Panc1 (cell line): Measurements from ENCODE around the gene DCANP1. TPM values are rescaled to one million over a fixed set of nuclear protein-coding genes. Genes with fewer than 3 reads are reported as not detected.

Experiments
- ATAC-seq: fragments of 200-7000 bp; cut with Tn5 transposase; 2 replicates; pipeline ENCODE4 v1.9.1; 2020; ENCODE audit warnings: mild to moderate bottlenecking, moderate library complexity
- BruUV-seq: library from RNA; stranded (reverse); fragments of 400-500 nt; replicated peaks from 2 replicates; lab custom pipeline; 2021; lab: Mats Ljungman, UMichigan
- CTCF ChIA-PET: fragments of 300-600 bp; sonication (Branson Sonifier 250); formaldehyde crosslinking; loops from one replicate; lab custom pipeline; 2022; ENCODE audit warnings: antibody characterized with exemption; lab: Charles Lee
- POLR2A ChIA-PET: fragments of 300-600 bp; sonication (Branson Sonifier 250); formaldehyde crosslinking; loops from one replicate; lab custom pipeline; 2022; ENCODE audit warnings: antibody characterized with exemption; lab: Charles Lee
- DNase-seq: peaks from one replicate; pipeline ENCODE4 v3.0.0-alpha.2; 2010; ENCODE audit warnings: low read depth, low spot score
- H3K27ac ChIP-seq: 2 replicates; pipeline ENCODE4 v1.5.1; 2011; ENCODE audit warnings: mild to moderate bottlenecking, low read length, inconsistent platforms
- H3K27me3 ChIP-seq: fragments of 200-500 bp; sonication (Bioruptor generic); 2 replicates; pipeline ENCODE4 v1.6.0; 2014; ENCODE audit warnings: low read length, inconsistent platforms; ENCODE audit not compliant: control insufficient read depth, insufficient read depth
- H3K36me3 ChIP-seq: fragments of 200-500 bp; sonication (Bioruptor generic); 2 replicates; pipeline ENCODE4 v1.5.1; 2014; ENCODE audit warnings: inconsistent platforms, mild to moderate bottlenecking, low read length, moderate library complexity; ENCODE audit not compliant: control insufficient read depth, insufficient read depth
- H3K4me1 ChIP-seq: 2 replicates; pipeline ENCODE4 v1.5.1; 2011; ENCODE audit warnings: inconsistent platforms, mild to moderate bottlenecking, low read length, moderate library complexity; ENCODE audit not compliant: control insufficient read depth, insufficient read depth
- H3K4me3 ChIP-seq, 2 experiments: 2 replicates each; pipeline ENCODE4 v1.5.1; 2011 to 2012; ENCODE audit warnings: low read depth in 2 of 2, low read length in 2 of 2, mild to moderate bottlenecking in 2 of 2, inconsistent platforms in 1 of 2, moderate library complexity in 1 of 2
- H3K9me3 ChIP-seq: fragments of 200-500 bp; sonication (Bioruptor generic); 2 replicates; pipeline ENCODE4 v1.5.1; 2014; ENCODE audit warnings: low read depth, mild to moderate bottlenecking, inconsistent platforms, low read length, moderate library complexity; ENCODE audit not compliant: control insufficient read depth, insufficient read depth
- POLR2AphosphoS5 ChIP-seq: IDR thresholded peaks from 2 replicates; pipeline ENCODE4 v1.6.1; 2012; ENCODE audit warnings: mild to moderate bottlenecking, low read depth, low read length, moderate library complexity
- SIN3A ChIP-seq: IDR thresholded peaks from 2 replicates; pipeline ENCODE4 v1.6.1; 2012; ENCODE audit warnings: low read depth, mild to moderate bottlenecking, low read length, moderate library complexity, borderline replicate concordance; ENCODE audit not compliant: insufficient read depth
- TCF7L2 ChIP-seq: IDR thresholded peaks from 2 replicates; pipeline ENCODE4 v1.6.1; 2011; ENCODE audit warnings: mild to moderate bottlenecking, low read depth, low read length, inconsistent platforms
- in situ Hi-C: cut with HindIII; loops from 2 replicates; pipeline ENCODE4 v1.10.0; 2016; ENCODE audit warnings: low sequenced_read_pairs, low pct_unique_long_range_greater_than_20kb
- intact Hi-C: fragments of 100-400 bp; cut with micrococcal nuclease; formaldehyde crosslinking; loops from one replicate; pipeline ENCODE4 v1.10.0; 2022; ENCODE audit not compliant: unreplicated experiment
- total RNA-seq: library from RNA; stranded (reverse); gene quantifications from one replicate; pipeline ENCODE4 v1.2.1, GENCODE V29; 2021; ENCODE audit not compliant: unreplicated experiment
- TF ChIP-seq, protein P1 (sequence below), 2 experiments: IDR thresholded peaks; 2 replicates each; pipeline ENCODE4 v1.6.1; 2011 to 2012; ENCODE audit warnings: low read depth in 2 of 2, control low read depth in 1 of 2, low read length in 1 of 2, mild to moderate bottlenecking in 1 of 2, moderate library complexity in 1 of 2; ENCODE audit not compliant: insufficient read depth in 1 of 2
- TF ChIP-seq, protein P2 (sequence below): fragments of 450-650 bp; IDR thresholded peaks from 2 replicates; pipeline ENCODE4 v1.5.1; 2017; ENCODE audit warnings: mild to moderate bottlenecking

DCANP1 gene
- total RNA-seq, 1 experiment from 2014 or later: not detected

DNA sequence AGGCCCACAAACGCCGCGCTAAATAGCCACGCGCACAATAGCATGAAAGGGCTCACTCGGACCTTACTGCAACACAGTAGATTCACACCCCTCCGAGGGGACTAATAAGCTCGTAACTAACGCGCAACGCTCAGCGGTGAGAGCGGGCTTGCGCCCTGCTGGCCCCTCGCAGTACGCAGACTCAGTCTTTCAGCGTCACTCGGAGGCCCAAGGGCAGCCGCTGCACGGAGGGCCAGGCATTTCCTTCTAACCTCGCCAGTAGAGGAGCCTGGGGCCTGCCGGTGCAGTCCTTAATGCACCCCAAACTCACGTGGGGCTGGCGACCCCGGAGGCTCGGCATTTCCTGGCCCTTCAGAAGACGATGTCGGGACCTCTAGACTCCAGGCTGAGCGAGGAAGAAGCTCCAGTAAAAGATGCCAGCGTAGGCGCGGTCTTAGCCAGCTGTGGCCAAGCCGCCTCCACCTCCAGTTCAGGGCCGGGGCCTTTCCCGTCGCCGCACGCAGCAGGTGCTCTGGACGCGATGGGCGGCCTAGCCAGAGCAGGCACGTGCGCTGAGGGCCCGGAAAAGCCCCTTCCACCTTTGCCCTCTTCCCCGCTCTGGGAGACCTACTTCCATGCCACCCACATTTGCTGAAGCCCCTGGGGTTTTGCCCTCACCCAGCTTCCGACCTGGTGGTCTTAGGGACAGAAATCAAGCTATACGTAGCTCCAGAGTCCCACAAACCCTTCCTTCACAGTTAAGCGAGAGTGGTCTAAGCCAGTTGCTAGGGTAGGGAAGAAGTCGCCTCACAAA lies 43.3 kb upstream of the DCANP1 start:
- no peaks in the 10 kb centered on the region for H3K4me1 ChIP-seq
- no peak for ATAC-seq
- no peak overlapping the region for H3K27ac ChIP-seq
- BruUV-seq: no TSS peak
- DNase-seq: no peak
- TF ChIP-seq, protein P1, sequence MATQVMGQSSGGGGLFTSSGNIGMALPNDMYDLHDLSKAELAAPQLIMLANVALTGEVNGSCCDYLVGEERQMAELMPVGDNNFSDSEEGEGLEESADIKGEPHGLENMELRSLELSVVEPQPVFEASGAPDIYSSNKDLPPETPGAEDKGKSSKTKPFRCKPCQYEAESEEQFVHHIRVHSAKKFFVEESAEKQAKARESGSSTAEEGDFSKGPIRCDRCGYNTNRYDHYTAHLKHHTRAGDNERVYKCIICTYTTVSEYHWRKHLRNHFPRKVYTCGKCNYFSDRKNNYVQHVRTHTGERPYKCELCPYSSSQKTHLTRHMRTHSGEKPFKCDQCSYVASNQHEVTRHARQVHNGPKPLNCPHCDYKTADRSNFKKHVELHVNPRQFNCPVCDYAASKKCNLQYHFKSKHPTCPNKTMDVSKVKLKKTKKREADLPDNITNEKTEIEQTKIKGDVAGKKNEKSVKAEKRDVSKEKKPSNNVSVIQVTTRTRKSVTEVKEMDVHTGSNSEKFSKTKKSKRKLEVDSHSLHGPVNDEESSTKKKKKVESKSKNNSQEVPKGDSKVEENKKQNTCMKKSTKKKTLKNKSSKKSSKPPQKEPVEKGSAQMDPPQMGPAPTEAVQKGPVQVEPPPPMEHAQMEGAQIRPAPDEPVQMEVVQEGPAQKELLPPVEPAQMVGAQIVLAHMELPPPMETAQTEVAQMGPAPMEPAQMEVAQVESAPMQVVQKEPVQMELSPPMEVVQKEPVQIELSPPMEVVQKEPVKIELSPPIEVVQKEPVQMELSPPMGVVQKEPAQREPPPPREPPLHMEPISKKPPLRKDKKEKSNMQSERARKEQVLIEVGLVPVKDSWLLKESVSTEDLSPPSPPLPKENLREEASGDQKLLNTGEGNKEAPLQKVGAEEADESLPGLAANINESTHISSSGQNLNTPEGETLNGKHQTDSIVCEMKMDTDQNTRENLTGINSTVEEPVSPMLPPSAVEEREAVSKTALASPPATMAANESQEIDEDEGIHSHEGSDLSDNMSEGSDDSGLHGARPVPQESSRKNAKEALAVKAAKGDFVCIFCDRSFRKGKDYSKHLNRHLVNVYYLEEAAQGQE (IDR thresholded peaks at IDR 0.05; ENCODE audit: insufficient read depth in 1 of 2, low read depth in 2 of 2, low read length in 1 of 2): no peak
- no peak for TF ChIP-seq TCF7L2
- TF ChIP-seq, protein P2, sequence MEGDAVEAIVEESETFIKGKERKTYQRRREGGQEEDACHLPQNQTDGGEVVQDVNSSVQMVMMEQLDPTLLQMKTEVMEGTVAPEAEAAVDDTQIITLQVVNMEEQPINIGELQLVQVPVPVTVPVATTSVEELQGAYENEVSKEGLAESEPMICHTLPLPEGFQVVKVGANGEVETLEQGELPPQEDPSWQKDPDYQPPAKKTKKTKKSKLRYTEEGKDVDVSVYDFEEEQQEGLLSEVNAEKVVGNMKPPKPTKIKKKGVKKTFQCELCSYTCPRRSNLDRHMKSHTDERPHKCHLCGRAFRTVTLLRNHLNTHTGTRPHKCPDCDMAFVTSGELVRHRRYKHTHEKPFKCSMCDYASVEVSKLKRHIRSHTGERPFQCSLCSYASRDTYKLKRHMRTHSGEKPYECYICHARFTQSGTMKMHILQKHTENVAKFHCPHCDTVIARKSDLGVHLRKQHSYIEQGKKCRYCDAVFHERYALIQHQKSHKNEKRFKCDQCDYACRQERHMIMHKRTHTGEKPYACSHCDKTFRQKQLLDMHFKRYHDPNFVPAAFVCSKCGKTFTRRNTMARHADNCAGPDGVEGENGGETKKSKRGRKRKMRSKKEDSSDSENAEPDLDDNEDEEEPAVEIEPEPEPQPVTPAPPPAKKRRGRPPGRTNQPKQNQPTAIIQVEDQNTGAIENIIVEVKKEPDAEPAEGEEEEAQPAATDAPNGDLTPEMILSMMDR: no peak
- POLR2A ChIA-PET: no interaction called here
- H3K9me3 ChIP-seq: no peaks in the 10 kb centered on the region
- CTCF ChIA-PET: no interaction called here
- in situ Hi-C loops (no loop called here), intact Hi-C loops (no loop called here)
- H3K36me3 ChIP-seq: no peaks in the 10 kb centered on the region
- no peak overlapping the region for H3K4me3 ChIP-seq
- H3K27me3 ChIP-seq: peaks cover 3% of the 10 kb centered on the region; the same call in 1 of the 2 replicates

DNA sequence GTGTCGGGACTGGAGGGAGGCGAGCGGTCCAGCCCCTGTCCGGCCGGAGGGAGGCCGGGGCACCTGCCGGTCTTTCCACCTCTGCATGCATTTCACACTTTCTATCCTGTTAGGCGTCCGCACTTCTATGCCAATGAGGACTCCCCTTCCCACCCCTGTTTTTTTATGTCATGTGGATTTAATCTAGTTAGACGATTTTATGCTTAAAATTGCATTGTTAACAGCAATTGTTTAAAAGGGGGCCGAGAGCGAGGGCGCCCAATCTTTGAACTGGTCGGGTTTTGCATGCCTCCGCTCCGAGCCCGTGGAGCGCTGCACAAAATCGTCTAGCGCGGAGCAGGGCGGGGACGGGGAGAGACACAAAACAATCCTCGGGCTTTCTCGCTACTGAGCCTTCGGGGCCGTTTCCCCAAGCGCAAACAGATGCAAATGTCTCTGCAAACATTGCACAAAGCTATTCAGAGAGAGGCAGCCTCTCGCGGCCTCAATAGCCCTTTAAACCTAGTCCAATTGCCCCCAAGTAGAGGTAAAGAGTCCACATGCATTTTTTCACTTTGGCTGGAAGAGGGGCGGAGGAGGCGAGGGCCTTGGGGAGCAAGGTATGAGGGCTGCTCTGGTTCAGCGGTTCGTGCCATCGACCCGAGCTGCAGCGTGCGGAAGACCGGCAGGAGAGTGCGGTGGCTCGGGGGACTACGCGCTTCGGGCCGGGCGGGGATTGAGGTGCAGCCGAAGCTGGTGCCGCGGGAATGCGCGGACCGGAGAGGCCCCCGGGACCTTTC lies 42.5 kb upstream of the DCANP1 start:
- Histone ChIP-seq H3K9me3 (no peaks in the 10 kb centered on the region), H3K36me3 (no peaks in the 10 kb centered on the region), H3K4me3 (no peak overlapping the region), H3K4me1 (no peaks in the 10 kb centered on the region), H3K27ac (no peak overlapping the region), H3K27me3 (peaks cover 3% of the 10 kb centered on the region; the same call in 1 of the 2 replicates)
- ChIA-PET CTCF (no interaction called here), POLR2A (no interaction called here)
- ATAC-seq: no peak
- no peak for DNase-seq
- TF ChIP-seq SIN3A (no peak), POLR2AphosphoS5 (no peak), TCF7L2 (no peak)
- TF ChIP-seq, protein P1 (IDR thresholded peaks at IDR 0.05; ENCODE audit: insufficient read depth in 1 of 2, low read depth in 2 of 2, low read length in 1 of 2): no peak
- TF ChIP-seq, protein P2: no peak
- intact Hi-C loops: no loop called here
- BruUV-seq: no TSS peak
- in situ Hi-C loops: no loop called here
